Measurements from ENCODE around the gene OBSL1. TPM values are rescaled to one million over a fixed set of nuclear protein-coding genes. Genes with fewer than 3 reads are reported as not detected.

OBSL1 gene
- total RNA-seq, 3 donors from 2014 or later = 69.2 to 91.9 (median 73.1) TPM

DNA sequence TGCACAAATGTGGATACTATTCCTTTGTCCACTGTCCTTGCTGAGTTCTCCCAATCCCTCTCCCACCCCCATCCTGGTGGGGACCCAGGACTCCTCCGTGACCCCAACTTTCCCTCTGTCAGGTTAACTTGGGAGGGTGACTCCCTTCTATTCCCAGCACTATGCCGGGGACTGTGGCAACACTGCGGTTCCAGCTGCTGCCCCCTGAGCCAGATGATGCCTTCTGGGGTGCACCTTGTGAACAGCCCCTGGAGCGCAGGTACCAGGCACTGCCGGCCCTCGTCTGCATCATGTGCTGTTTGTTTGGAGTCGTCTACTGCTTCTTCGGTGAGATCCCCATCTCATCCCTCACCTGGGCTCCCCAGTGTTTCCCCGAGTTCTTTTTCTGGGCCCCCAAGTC is 26.8 kb downstream of the OBSL1 start:
- Histone ChIP-seq H3K4me3 (peak overlapping the region; percentile 62 to 85 (median 78)), H3K36me3 (no peaks in the 10 kb centered on the region), H3K4me1 (peaks cover 0 to 8% of the 10 kb centered on the region in 2 donors), H3K27me3 (no peaks in the 10 kb centered on the region), H3K9me3 (no peaks in the 10 kb centered on the region), H3K27ac (peak overlapping the region; percentile 90 to 91)
- intact Hi-C loops (cut with DNase I; ENCODE audit: low total_unique reads) = loop anchor here (2.0 to 5.0 kb wide), 2 partner anchors 53 to 98 kb away; partner anchors contain the start of gene STK11IP
- no peak for DNase-seq (ENCODE audit: low spot score in 2 of 2)
- TF ChIP-seq POLR2A (IDR thresholded peaks at IDR 0.05) (no peak), POLR2AphosphoS5 (IDR thresholded peaks at IDR 0.05) (no peak)
- TF ChIP-seq, protein P1, sequence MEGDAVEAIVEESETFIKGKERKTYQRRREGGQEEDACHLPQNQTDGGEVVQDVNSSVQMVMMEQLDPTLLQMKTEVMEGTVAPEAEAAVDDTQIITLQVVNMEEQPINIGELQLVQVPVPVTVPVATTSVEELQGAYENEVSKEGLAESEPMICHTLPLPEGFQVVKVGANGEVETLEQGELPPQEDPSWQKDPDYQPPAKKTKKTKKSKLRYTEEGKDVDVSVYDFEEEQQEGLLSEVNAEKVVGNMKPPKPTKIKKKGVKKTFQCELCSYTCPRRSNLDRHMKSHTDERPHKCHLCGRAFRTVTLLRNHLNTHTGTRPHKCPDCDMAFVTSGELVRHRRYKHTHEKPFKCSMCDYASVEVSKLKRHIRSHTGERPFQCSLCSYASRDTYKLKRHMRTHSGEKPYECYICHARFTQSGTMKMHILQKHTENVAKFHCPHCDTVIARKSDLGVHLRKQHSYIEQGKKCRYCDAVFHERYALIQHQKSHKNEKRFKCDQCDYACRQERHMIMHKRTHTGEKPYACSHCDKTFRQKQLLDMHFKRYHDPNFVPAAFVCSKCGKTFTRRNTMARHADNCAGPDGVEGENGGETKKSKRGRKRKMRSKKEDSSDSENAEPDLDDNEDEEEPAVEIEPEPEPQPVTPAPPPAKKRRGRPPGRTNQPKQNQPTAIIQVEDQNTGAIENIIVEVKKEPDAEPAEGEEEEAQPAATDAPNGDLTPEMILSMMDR (IDR thresholded peaks at IDR 0.05) = no peak

DNA sequence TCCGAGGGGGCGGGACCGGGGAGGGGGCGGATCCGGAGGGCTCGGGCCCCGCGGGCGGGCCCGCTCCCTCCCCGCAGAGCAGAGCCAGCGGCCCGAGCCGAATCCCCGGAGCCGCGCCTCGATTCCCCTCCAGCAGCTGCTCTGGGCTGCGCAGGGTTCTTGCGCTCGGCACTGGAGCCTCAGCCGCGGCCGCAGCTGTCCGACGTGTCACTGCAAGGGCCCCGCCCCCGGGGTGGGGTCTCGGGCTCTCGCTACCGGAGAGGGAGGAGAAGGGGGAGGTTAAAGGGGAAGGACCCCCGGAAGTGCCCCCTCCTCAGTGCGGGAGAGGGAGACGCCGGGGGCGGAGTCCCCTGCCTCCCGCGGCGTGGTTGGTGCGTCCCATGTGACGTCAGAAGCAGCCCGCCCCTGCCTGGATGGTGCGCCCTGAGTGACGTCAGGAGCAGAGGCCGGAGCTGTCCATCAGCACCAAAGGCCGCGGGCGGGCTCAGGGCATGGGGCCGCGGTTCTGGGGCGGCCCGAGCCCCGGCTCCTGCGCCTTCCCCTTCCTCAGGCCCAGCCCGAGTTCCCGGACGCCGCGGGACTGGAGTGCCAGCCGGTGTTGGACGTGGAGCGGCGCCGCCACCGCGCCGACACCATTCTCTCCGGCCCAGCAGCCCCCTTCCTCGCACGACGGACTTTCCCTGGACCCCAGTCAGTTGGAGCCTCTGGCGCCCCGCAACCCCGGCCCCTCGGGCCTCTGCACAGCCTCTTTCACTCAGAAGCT is 27.6 kb downstream of the OBSL1 start, which contains the start of the genes CHPF and TMEM198:
CHPF (minus strand) TSS at position 214 of the 763 bp plus-strand sequence. CDS start 271 bp downstream, outside the sequence.
TMEM198 (plus strand) TSS at position 433 of the 763 bp plus-strand sequence. CDS start 700 bp downstream, outside the sequence.
- H3K27ac ChIP-seq = peak within 1 kb of the TSS; percentile 90 to 91
- H3K4me3 ChIP-seq = peak within 1 kb of the TSS; percentile 62 to 85 (median 78)
- intact Hi-C loops (cut with DNase I; ENCODE audit: low total_unique reads) = loop anchor here (2.0 to 5.0 kb wide), 2 partner anchors 54 to 99 kb away; partner anchors contain the start of gene STK11IP
- H3K27me3 ChIP-seq = no peaks in the 10 kb centered on the region
- H3K9me3 ChIP-seq = no peaks in the 10 kb centered on the region
- peaks cover 0 to 8% of the 10 kb centered on the region in 2 donors for H3K4me1 ChIP-seq
- no peaks in the 10 kb centered on the region for H3K36me3 ChIP-seq
- DNase-seq (ENCODE audit: low spot score in 2 of 2) = peak; percentile 98 to 99
- TF ChIP-seq, protein P1 (IDR thresholded peaks at IDR 0.05) = peak in 1 of 3 donors; percentile 9
- peak; percentile 15 for TF ChIP-seq POLR2A (IDR thresholded peaks at IDR 0.05)
- peak in 2 of 3 donors; percentile 61 to 75 for TF ChIP-seq POLR2AphosphoS5 (IDR thresholded peaks at IDR 0.05)

DNA sequence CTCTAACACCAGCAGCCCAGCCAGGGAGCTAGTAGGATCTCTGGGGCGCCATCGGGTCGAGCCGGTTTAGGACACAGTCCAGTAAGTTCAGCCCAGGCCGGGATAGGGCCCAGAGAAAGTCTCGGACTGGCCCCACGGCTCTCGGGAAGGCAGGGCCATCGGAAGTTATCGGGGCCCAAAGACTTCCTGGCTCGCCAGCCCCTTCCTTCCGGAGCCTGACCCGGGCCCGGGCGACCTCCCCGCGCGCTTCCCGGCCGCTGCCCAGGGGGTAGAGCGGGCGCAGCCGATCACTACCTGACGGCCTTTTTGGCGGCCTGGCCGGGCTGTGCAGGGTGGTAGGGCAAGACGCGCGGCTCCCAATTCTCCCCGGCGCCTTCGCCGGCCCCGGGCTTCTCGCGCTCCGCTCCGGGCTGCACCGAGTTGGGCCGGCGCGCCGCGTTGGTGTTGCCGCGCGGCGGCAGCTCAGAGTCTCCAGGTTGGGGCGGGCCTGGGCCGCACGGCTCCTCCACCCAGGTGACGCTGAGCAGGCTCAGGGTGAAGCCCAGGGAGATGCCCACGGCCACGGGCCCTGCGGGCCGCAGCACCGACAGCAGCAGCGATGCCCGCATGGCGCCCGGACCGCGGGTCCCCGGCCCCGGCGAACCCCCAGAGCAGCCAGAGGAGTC is 28.3 kb downstream of the OBSL1 start:
- intact Hi-C loops (cut with DNase I; ENCODE audit: low total_unique reads) = loop anchor here (5.0 kb wide), 1 partner anchor 54 kb away; the partner anchor contains the start of gene STK11IP
- Histone ChIP-seq H3K4me1 (peaks cover 0 to 8% of the 10 kb centered on the region in 2 donors), H3K27me3 (no peaks in the 10 kb centered on the region), H3K36me3 (no peaks in the 10 kb centered on the region), H3K27ac (peak overlapping the region; percentile 90 to 91), H3K4me3 (peak overlapping the region; percentile 62 to 85 (median 78)), H3K9me3 (no peaks in the 10 kb centered on the region)
- DNase-seq (ENCODE audit: low spot score in 2 of 2) = no peak
- TF ChIP-seq POLR2A (IDR thresholded peaks at IDR 0.05) = no peak
- no peak for TF ChIP-seq POLR2AphosphoS5 (IDR thresholded peaks at IDR 0.05)
- TF ChIP-seq, protein P1 (IDR thresholded peaks at IDR 0.05) = no peak

DNA sequence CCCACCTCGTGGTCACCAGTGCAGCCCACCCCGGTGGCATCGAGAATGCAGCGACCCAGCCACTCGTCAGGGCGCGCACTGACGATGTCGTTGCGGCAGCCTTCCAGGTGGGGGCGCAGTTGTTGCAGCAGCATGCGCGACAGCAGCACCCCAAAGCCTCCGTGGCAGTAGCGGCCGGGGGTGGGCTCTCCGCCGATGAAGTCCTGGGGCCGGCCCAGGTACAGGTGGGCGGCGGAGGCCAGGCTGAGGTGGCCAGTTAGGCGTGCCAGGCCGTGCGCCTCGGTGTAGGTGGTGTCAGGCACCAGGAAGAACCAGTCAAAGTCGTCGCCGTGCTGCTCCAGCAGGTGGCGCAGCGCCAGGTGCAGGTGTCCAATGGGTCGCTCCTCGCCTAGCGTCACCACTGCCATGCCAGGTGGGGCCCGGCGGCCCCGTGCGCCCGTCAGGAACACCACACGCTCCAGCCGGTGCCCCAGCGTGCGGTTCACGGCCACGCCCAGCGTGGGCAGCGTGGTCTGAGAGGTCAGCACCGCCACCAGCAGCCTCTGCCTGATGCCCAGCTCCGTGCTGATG is 29.6 kb downstream of the OBSL1 start:
- H3K36me3 ChIP-seq = no peaks in the 10 kb centered on the region
- intact Hi-C loops (cut with DNase I; ENCODE audit: low total_unique reads) = loop anchor here (5.0 kb wide), 1 partner anchor 56 kb away; the partner anchor contains the start of gene STK11IP
- H3K27me3 ChIP-seq = no peaks in the 10 kb centered on the region
- H3K9me3 ChIP-seq = no peaks in the 10 kb centered on the region
- H3K4me1 ChIP-seq = peaks cover 3 to 8% of the 10 kb centered on the region in 2 donors
- TF ChIP-seq POLR2A (IDR thresholded peaks at IDR 0.05) = no peak
- peak in 1 of 3 donors; percentile 16 for TF ChIP-seq POLR2AphosphoS5 (IDR thresholded peaks at IDR 0.05)
- TF ChIP-seq, protein P1 (IDR thresholded peaks at IDR 0.05) = peak; percentile 94 to 98 (median 98)
- peak overlapping the region; percentile 7 to 33 for H3K27ac ChIP-seq
- peak overlapping the region in 2 of 3 donors; percentile 34 to 85 for H3K4me3 ChIP-seq
- DNase-seq (ENCODE audit: low spot score in 2 of 2) = peak; percentile 84 to 88
